ENCODE results near the gene ADRM1.

The ADRM1 gene, protein sequence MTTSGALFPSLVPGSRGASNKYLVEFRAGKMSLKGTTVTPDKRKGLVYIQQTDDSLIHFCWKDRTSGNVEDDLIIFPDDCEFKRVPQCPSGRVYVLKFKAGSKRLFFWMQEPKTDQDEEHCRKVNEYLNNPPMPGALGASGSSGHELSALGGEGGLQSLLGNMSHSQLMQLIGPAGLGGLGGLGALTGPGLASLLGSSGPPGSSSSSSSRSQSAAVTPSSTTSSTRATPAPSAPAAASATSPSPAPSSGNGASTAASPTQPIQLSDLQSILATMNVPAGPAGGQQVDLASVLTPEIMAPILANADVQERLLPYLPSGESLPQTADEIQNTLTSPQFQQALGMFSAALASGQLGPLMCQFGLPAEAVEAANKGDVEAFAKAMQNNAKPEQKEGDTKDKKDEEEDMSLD

DNA sequence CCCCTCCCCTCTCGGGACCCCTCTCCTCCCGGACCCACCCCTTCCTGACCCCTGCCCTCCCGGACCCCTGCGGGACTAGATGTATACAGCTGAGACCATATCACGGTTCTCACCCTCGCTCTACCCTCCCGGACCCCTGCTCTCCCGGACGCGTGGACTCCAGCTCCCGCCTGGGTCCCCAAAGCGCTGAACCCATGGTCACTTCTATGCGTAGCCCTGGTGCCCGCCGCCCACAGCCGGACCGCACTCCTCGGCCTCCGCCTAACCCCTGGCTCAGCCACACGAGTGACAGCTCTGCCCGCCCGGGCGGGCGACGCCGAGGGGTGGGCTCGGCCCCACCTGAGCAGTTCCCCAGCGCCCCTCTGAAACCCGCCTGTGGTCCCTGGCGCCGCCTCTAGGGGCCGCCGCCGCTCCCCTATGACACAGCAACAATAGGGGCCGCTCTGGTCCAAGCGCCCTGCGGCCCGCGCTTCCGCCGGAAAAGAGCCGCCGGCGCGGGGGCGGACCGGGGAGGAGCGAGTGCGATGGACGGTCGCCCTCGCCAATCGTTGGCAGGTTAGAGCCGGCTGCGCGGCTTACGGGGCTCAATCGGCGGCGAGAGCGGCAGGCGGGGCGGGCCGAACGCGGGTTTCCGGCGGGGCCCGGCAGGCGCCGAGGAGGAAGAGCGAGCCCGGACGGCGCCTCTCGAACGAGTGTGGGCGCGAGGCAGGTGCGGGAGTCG lies at the start of gene ADRM1:
Gene ADRM1 (plus strand): TSS at position 657 of the 721 bp plus-strand sequence. CDS start 572 bp downstream, outside the sequence.
- peak; percentile 100 for DNase-seq (ENCODE audit: low spot score)

DNA sequence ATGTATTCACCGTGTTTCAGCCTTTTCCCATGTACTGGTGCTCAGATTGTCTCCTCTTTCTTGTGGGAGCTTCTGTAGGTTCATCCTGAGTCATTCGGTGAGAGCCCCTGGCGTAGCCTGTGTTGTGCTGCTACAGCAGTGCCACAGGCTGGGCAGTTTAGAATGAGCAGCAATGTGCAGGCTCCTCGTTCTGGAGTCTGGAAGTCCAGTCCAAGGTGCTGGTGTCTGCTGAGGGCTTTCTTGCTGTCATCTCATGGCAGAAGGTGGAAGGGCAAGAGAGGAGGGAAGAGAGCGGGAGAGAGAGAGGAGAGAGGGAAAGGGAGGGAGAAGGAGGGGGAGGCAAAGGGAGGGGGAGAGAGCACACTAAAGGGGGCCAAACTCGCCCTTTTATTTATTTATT lies 49.4 kb upstream of the ADRM1 start:
- no peak for DNase-seq (ENCODE audit: low spot score)

- no peak for DNase-seq (ENCODE audit: low spot score)
Measured at GRCh38 chr20:62254021-62254724, 48.6 kb upstream of the ADRM1 start.

GRCh38 chr20:62255976-62256375 lies 46.8 kb upstream of the ADRM1 start:
- DNase-seq (ENCODE audit: low spot score) = no peak

GRCh38 chr20:62258499-62259293 lies 44.1 kb upstream of the ADRM1 start:
- DNase-seq (ENCODE audit: low spot score) = no peak

DNA sequence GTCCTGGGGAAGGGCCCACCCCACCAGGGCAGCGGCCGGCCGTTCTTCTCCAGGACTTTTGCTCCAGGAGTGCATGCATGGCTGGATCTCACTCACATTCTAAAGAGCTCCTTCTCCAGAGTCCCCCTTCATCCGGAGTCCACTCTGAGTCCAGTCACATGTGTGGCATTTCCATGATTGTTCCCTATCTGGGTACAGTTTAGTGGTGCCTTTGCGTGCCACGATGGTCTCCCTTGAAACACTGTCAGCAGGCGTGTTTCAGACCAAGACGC lies 43.6 kb upstream of the ADRM1 start:
- DNase-seq (ENCODE audit: low spot score) = no peak

DNA sequence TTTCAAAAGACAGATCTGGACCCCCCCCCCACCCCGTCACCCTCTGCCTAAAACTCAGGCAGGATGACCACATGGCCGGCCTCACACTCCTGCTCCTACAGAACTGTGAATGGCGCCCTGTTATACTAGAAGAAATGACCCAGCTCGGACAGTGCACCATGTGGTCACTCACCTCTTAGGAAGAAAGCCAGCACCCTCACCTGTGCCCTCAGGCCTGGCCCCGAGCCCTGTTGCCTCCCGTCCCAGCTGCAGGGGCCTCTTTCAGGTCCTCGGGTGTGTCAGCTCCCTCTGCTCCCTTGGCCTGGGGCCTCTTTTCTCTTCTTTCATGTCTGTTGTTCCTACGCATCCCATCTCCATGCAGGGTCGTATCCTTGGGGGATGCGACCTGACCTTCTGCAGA lies 40.7 kb upstream of the ADRM1 start:
- no peak for DNase-seq (ENCODE audit: low spot score)

- no peak for DNase-seq (ENCODE audit: low spot score)
Measured at GRCh38 chr20:62263396-62263795, 39.4 kb upstream of the ADRM1 start.

DNA sequence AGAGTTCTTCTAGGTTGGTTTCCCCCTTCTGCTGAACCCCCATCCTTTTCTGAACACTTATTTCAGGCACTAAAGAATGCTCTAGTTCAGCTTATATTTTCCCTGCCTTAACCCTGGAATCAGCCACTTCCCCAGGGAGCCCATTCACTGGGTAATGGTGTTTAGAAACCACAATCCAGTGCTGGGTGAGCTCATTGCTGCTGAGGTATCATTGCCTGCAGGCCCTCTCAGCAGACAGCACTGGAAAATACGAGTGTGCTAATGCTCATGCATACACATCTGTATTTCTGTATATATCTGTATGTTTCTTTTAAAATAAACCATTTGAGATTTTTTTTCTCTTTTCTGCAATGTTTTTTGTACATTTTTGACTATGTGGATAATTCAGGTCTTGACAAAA lies 37.4 kb upstream of the ADRM1 start:
- no peak for DNase-seq (ENCODE audit: low spot score)

DNA sequence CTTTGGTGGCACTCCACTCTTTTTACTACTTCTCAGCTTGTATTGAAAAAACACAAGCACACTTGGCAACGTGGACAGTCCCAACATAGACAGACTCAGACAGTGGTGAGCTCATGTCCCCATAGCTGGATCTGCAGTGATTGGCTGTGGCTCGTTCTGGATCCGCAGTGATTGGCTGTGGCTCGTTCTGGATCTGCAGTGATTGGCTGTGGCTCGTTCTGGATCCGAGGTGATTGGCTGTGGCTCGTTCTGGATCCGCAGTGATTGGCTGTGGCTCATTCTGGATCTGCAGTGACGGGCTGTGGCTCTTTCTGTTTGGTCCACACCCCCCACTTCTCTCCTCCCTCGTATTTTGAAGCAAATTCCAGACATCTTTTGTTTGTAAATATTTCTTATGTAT lies 36.5 kb upstream of the ADRM1 start:
- DNase-seq (ENCODE audit: low spot score) = no peak

- no peak for DNase-seq (ENCODE audit: low spot score)
Measured at GRCh38 chr20:62266851-62267250, 35.9 kb upstream of the ADRM1 start.

GRCh38 chr20:62267543-62267942 lies 35.3 kb upstream of the ADRM1 start:
- DNase-seq (ENCODE audit: low spot score) = no peak

GRCh38 chr20:62268228-62268900 lies 34.4 kb upstream of the ADRM1 start:
- DNase-seq (ENCODE audit: low spot score) = no peak

GRCh38 chr20:62269378-62269777 lies 33.4 kb upstream of the ADRM1 start:
- no peak for DNase-seq (ENCODE audit: low spot score)

GRCh38 chr20:62269871-62270270 lies 32.9 kb upstream of the ADRM1 start:
- DNase-seq (ENCODE audit: low spot score) = no peak

- no peak for DNase-seq (ENCODE audit: low spot score)
Measured at GRCh38 chr20:62272200-62272599, 30.6 kb upstream of the ADRM1 start.

DNA sequence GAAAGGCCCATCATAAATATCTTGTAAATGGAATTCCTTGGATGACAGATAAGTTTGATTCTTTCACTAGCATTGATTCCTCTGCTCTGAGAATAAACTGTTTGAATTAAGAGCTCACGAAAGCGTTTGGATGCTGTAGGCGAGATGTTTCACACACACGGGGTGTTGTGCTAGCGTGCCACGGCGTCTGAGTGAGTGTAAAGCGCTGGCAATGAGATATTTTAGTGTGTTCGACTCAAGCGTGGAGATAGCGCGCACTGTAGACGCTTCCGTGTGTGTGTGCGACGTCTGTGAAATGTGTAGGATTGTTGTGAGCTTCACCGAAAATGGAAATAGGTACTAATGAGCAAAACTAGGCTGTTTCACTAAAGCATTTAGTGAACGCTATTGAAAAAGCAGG lies 29.4 kb upstream of the ADRM1 start:
- no peak for DNase-seq (ENCODE audit: low spot score)

DNA sequence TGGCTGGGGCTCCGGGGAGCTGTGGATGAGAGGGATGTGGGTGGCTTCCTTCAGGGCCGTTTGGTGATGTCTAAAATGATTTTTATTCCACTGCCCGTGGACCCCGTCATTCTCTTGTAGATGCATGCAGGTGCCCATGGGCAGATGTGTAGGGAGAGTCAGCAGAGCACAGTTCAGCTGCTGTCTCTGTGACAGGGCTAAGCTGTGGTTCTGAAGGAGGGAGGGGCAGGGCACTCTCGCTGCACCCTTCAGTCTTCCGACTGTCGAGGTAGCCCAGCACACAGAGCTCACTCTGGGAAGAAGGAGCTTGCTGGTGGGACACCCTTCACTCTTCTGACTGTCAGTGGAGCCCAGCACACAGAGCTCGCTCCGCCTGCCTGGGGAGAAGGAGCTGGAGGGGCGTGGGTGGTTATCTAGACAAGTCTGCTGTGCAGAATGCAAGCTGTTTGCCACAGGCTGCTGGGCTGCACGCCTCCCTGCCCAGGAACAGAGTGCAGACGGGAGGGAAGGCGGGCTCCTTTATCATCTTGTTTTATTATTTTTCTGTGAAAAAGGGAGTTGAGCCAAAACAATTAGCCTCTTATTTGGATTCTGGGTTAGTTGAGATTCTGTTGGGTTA lies 28.4 kb upstream of the ADRM1 start:
- no peak for DNase-seq (ENCODE audit: low spot score)

DNA sequence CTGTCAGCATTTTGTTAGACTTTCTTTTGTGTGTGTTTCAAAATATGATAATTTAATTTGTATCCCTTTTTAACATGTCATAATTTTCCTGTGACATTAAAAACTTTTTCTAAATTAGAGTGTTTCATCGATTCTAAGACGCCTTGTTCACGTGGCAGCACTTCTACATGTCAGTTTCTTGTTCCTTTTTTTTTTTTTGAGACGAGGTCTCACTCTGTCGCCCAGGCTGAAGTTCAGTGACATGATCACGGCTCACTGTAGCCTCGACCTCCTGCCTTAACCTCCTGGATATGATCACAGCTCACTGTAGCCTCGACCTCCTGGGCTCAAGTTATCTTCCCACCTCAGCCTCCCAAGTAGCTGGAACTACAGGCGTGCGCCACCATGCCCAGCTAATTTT lies 27.6 kb upstream of the ADRM1 start:
- no peak for DNase-seq (ENCODE audit: low spot score)

- no peak for DNase-seq (ENCODE audit: low spot score)
Measured at GRCh38 chr20:62276439-62276838, 26.4 kb upstream of the ADRM1 start.

- no peak for DNase-seq (ENCODE audit: low spot score)
Measured at GRCh38 chr20:62277253-62277652, 25.5 kb upstream of the ADRM1 start.
